ENCODE data around the gene ARSA. TPM values are rescaled to one million over a fixed set of nuclear protein-coding genes. Genes with fewer than 3 reads are reported as not detected.

Gene ARSA
- total and polyA plus RNA-seq, 2 experiments from 2014 or later: 8.1 to 8.2 TPM

GRCh38 chr22:50604256-50605001 lies 23.5 kb downstream of the ARSA start:
- H4K20me1 ChIP-seq (replicated peaks; ENCODE audit: insufficient read depth): no peaks in the 10 kb centered on the region
- no peaks in the 10 kb centered on the region; the same call in 1 of the 2 replicates for H3K4me1 ChIP-seq (ENCODE audit: insufficient read depth)
- peak overlapping the region; percentile 81 for H3K4me2 ChIP-seq
- TF ChIP-seq JUNB (IDR thresholded peaks at IDR 0.05; ENCODE audit: unreplicated experiment) (no peak), ZNF331 (CRISPR knock-in tag; IDR thresholded peaks at IDR 0.05; ENCODE audit: low read depth) (no peak), ZNF462 (CRISPR knock-in tag; IDR thresholded peaks at IDR 0.05) (no peak), ZNF114 (CRISPR knock-in tag; IDR thresholded peaks at IDR 0.05) (no peak), POLR2AphosphoS5 (IDR thresholded peaks at IDR 0.05; ENCODE audit: low read depth) (no peak), NANOG (IDR thresholded peaks at IDR 0.05; ENCODE audit: borderline replicate concordance) (no peak), CTCF (conservative IDR thresholded peaks at IDR 0.05; ENCODE audit: low read depth in 2 of 2) (no peak), REST (IDR thresholded peaks at IDR 0.05; ENCODE audit: unreplicated experiment) (no peak), ETS1 (IDR thresholded peaks at IDR 0.05) (no peak), EZH2phosphoT487 (IDR thresholded peaks at IDR 0.05; ENCODE audit: unreplicated experiment) (no peak), EZH2 (IDR thresholded peaks at IDR 0.05; ENCODE audit: low read depth, unreplicated experiment) (no peak), STAT1 (IDR thresholded peaks at IDR 0.05; ENCODE audit: unreplicated experiment) (no peak), CREB1 (CRISPR knock-in tag; IDR thresholded peaks at IDR 0.05; ENCODE audit: low read depth) (no peak)
- no peaks in the 10 kb centered on the region for H3F3A ChIP-seq (replicated peaks; ENCODE audit: low read depth)
- H3K36me3 ChIP-seq (ENCODE audit: insufficient read depth): no peaks in the 10 kb centered on the region
- DNase-seq (ENCODE audit: low spot score): peak; percentile 34
- Mint-ChIP-seq H3K27ac (no peak overlapping the region), H3K4me1 (peaks cover 16% of the 10 kb centered on the region), H3K36me3 (ENCODE audit: low read depth) (peaks cover 3% of the 10 kb centered on the region; the same call in 1 of the 3 replicates), H3K9me3 (0 out of 3 replicates have a peak, but pooled peaks cover 3% of the 10 kb centered on the region), H3K27me3 (ENCODE audit: insufficient read depth, low read depth, poor library complexity) (peaks cover 62% of the 10 kb centered on the region), H3K4me3 (no peak overlapping the region)
- H3K79me2 ChIP-seq (replicated peaks; ENCODE audit: insufficient read depth): no peaks in the 10 kb centered on the region
- H2AFZ ChIP-seq: 0 out of 2 replicates have a peak overlapping the region, but pooled peaks have one; percentile 76
- no peak overlapping the region for H3K27ac ChIP-seq (ENCODE audit: low read depth)
- H3K4me3 ChIP-seq: peak overlapping the region; percentile 51
- H3K27me3 ChIP-seq (ENCODE audit: insufficient read depth): peaks cover 68% of the 10 kb centered on the region
- no peak; the same call in 2 of the 3 replicates for ATAC-seq
- no peaks in the 10 kb centered on the region for H3K9me2 ChIP-seq (ENCODE audit: insufficient read depth)

Data from GM23338 (cell line).